Stimulated activated memory B cell treated with anti-CD40 and anti-IgM and Interleukin-4, amounts not matched to agents 10 μg/mL and 1 μg/mL and 100 μg/mL, for 72 hours (primary cell): ENCODE data around the gene TMEM217.
A peak's percentile ranks its signal among the peaks of the same experiment; 100 is the strongest.
"Not testable (repeated sequence)": the region's sequence is repeated elsewhere in the genome, so short reads cannot be mapped to it uniquely, and the experiment has no call there.

Experiments
- ATAC-seq: fragments of 150-1000 bp; cut with Tn5 transposase; 2 replicates; pipeline ENCODE4 v1.10.0; 2021
- H3K27ac Mint-ChIP-seq: one replicate; pipeline ENCODE4 v1.8.0; 2022; ENCODE audit warnings: mild to moderate bottlenecking, mixed read lengths
- H3K27me3 Mint-ChIP-seq: one replicate; pipeline ENCODE4 v1.8.0; 2022; ENCODE audit warnings: mixed read lengths
- H3K36me3 Mint-ChIP-seq: one replicate; pipeline ENCODE4 v1.8.0; 2022; ENCODE audit warnings: mixed read lengths
- H3K4me1 Mint-ChIP-seq: one replicate; pipeline ENCODE4 v1.8.0; 2022; ENCODE audit warnings: mixed read lengths
- H3K4me3 Mint-ChIP-seq: one replicate; pipeline ENCODE4 v1.8.0; 2022; ENCODE audit warnings: mild to moderate bottlenecking, moderate library complexity, mixed read lengths
- H3K9me3 Mint-ChIP-seq: one replicate; pipeline ENCODE4 v1.8.0; 2022; ENCODE audit warnings: mixed read lengths

TMEM217 gene

GRCh38 chr6:37200085-37200484, 57.9 kb downstream of the TMEM217 start:
- ATAC-seq = no peak
- no peaks in the 10 kb centered on the region for H3K27me3 Mint-ChIP-seq
- H3K9me3 Mint-ChIP-seq = no peaks in the 10 kb centered on the region
- H3K27ac Mint-ChIP-seq = no peak overlapping the region
- H3K36me3 Mint-ChIP-seq = no peaks in the 10 kb centered on the region
- no peaks in the 10 kb centered on the region for H3K4me1 Mint-ChIP-seq
- H3K4me3 Mint-ChIP-seq = no peak overlapping the region

- ATAC-seq, H3K27ac Mint-ChIP-seq, H3K4me3 Mint-ChIP-seq: not testable (repeated sequence)
Observed at GRCh38 chr6:37196451-37196850, 61.5 kb downstream of the TMEM217 start.

GRCh38 chr6:37194886-37195285, 63.1 kb downstream of the TMEM217 start:
- not testable (repeated sequence) for H3K9me3 Mint-ChIP-seq, H3K4me3 Mint-ChIP-seq, H3K27ac Mint-ChIP-seq, H3K36me3 Mint-ChIP-seq, ATAC-seq, H3K4me1 Mint-ChIP-seq, H3K27me3 Mint-ChIP-seq

More at GRCh38 chr6:37196451-37196850, 61.5 kb downstream of the TMEM217 start:
- not testable (repeated sequence) for H3K9me3 Mint-ChIP-seq, H3K4me1 Mint-ChIP-seq, H3K36me3 Mint-ChIP-seq, H3K27me3 Mint-ChIP-seq

DNA sequence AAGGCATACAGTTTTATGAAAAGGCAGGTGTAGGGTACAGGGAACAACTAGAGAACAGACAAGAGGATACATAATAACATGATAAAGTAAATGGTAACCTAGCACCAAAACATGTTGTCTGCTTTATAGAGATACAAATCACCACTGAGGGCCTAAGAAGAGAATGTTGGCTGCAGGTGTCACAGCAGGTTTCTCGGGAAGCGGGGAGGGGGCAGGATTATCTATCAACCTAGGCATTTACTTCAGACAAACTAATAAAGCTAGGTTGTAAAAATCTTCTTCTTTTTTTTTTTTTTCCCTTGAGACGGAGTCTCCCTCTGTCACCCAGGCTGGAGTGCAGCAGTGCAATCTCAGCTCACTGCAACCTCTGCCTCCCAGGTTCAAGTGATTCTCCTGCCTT, 65.3 kb downstream of the TMEM217 start:
- Mint-ChIP-seq H3K4me3 (no peak overlapping the region), H3K9me3 (no peaks in the 10 kb centered on the region), H3K4me1 (peaks cover 5% of the 10 kb centered on the region), H3K27ac (no peak overlapping the region), H3K27me3 (no peaks in the 10 kb centered on the region), H3K36me3 (no peaks in the 10 kb centered on the region)
- ATAC-seq = no peak

- Mint-ChIP-seq H3K9me3 (no peaks in the 10 kb centered on the region), H3K27me3 (no peaks in the 10 kb centered on the region), H3K36me3 (no peaks in the 10 kb centered on the region), H3K4me3 (no peak overlapping the region), H3K4me1 (peaks cover 14% of the 10 kb centered on the region), H3K27ac (no peak overlapping the region)
- no peak for ATAC-seq
Observed at GRCh38 chr6:37190159-37190535, 67.8 kb downstream of the TMEM217 start.

DNA sequence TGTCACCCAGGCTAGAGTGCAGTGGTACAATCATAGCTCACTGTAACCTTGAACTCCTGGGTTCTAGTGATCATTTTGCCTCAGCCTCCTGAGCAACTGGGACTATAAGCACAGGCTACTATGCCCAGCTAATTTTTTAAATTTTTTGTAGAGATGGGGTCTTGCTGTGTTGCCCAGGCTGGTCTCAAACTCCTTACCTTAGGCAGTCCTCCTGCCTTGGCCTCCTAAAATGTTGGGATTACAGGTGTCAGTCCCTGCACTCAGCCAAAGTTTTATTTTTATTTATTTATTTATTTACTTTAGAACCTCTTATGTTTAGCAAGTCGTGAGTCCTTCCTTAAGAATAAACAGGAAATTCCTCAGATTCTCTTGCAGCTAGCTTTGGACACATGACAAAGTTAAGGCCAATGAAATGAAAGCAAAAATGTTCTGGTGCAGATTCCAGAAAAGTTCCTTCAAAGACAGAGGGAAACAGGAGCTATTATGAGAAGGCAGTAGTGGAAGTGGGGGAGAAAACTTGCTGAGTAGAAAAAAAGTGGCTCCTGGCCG, 68.9 kb downstream of the TMEM217 start:
- ATAC-seq = no peak
- no peaks in the 10 kb centered on the region for H3K9me3 Mint-ChIP-seq
- no peak overlapping the region for H3K27ac Mint-ChIP-seq
- no peak overlapping the region for H3K4me3 Mint-ChIP-seq
- no peaks in the 10 kb centered on the region for H3K27me3 Mint-ChIP-seq
- H3K36me3 Mint-ChIP-seq = no peaks in the 10 kb centered on the region
- H3K4me1 Mint-ChIP-seq = peaks cover 8% of the 10 kb centered on the region

GRCh38 chr6:37187321-37188022, 70.5 kb downstream of the TMEM217 start:
- no peak for ATAC-seq
- no peak overlapping the region for H3K4me3 Mint-ChIP-seq
- no peaks in the 10 kb centered on the region for H3K27me3 Mint-ChIP-seq

GRCh38 chr6:37185949-37186720, 71.8 kb downstream of the TMEM217 start:
- H3K4me3 Mint-ChIP-seq, H3K9me3 Mint-ChIP-seq: not testable (repeated sequence)

More at GRCh38 chr6:37187321-37188022, 70.5 kb downstream of the TMEM217 start:
- Mint-ChIP-seq H3K9me3 (no peaks in the 10 kb centered on the region), H3K36me3 (no peaks in the 10 kb centered on the region), H3K4me1 (peaks cover 15% of the 10 kb centered on the region), H3K27ac (no peak overlapping the region)

DNA sequence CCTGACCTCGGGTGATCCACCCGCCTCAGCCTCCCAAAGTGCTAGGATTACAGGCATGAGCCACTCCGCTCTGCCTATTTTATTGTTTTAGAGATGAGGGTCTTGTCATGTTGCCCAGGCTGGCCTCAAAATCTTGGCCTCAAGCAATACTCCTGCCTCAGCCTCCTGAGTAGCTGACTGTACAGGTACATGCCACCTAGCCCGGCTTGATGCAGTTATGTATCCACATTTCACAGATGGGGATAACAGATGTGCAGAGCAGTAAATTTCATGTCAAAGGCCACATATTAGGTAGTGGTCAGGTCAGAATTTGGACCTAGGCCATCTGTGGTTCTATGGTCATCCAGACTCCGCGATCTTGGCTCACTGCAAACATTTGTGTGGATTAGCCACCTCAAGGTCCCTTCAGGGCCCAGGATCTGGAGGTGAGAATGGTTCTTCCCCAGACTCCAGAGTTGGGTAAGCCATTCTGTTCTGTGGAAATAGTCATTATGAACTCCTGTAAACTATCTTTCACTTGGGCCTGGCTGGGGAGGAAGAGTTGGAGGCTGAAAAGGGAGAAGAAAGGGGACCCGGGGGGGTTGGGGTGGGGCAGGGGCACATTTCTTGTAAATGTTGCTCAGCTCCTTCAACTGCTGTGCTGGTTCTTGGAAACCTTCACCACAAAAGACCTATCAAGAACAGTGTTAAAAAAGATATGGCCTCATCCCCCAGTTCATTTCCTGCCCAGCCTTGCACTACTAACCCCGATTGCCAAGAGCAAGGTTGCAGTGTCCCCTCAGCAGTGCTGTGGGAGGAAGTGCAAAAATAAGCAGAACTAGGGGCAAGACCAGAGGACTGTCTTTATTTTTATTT, 75.0 kb downstream of the TMEM217 start:
- Mint-ChIP-seq H3K27me3 (no peaks in the 10 kb centered on the region), H3K36me3 (no peaks in the 10 kb centered on the region), H3K4me1 (peaks cover 19% of the 10 kb centered on the region), H3K27ac (peak overlapping the region; percentile 48), H3K4me3 (no peak overlapping the region), H3K9me3 (no peaks in the 10 kb centered on the region)
- ATAC-seq = peak; percentile 87

More at GRCh38 chr6:37185949-37186720, 71.8 kb downstream of the TMEM217 start:
- not testable (repeated sequence) for H3K36me3 Mint-ChIP-seq, ATAC-seq, H3K27me3 Mint-ChIP-seq, H3K27ac Mint-ChIP-seq
- peaks cover 15% of the 10 kb centered on the region for H3K4me1 Mint-ChIP-seq

DNA sequence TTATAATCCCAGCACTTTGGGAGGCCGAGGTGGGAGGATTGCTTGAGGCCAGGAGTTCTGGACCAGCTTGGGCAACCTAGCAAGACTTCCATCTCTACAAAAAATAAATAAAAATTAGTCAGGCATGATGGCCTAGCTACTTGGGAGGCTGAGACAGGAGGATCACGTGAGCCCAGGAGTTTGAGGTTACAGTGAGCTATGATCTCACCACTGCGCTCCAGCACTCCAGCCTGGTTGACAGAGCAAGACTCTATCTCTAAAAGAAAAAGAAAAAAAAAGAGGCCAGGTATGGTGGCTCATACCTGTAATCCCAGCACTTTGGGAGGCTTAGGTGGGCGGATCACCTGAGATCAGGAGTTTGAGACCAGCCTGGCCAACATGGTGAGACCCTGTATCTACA, 77.3 kb downstream of the TMEM217 start:
- not testable (repeated sequence) for H3K27me3 Mint-ChIP-seq, H3K36me3 Mint-ChIP-seq, H3K27ac Mint-ChIP-seq, ATAC-seq, H3K9me3 Mint-ChIP-seq, H3K4me3 Mint-ChIP-seq
- peaks cover 33% of the 10 kb centered on the region for H3K4me1 Mint-ChIP-seq

DNA sequence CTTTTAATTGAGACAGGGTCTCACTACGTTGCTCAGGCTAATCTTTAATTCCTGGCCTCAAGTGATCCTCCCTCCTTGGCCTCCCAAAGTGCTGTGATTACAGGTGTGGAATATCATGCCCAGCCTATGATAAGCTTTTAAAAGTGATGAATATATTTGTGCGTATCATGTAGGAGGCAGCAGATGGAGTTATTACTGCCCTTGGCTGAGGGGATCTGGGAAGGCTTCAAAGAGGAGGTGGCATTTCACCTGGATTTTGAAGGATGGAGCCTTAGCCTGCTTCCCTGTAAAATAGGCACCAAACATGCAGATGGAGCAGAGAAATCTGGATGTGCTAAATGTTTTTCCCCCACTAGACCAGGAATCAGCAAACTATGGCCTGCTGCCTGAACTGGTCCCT, 77.9 kb downstream of the TMEM217 start:
- no peaks in the 10 kb centered on the region for H3K27me3 Mint-ChIP-seq
- H3K27ac Mint-ChIP-seq = no peak overlapping the region
- H3K4me3 Mint-ChIP-seq = no peak overlapping the region
- no peaks in the 10 kb centered on the region for H3K9me3 Mint-ChIP-seq
- ATAC-seq = no peak
- H3K4me1 Mint-ChIP-seq = peaks cover 38% of the 10 kb centered on the region
- peaks cover 4% of the 10 kb centered on the region for H3K36me3 Mint-ChIP-seq

GRCh38 chr6:37177935-37178517, 79.9 kb downstream of the TMEM217 start:
- ATAC-seq = no peak
- Mint-ChIP-seq H3K27ac (no peak overlapping the region), H3K4me1 (peaks cover 55% of the 10 kb centered on the region), H3K36me3 (peaks cover 25% of the 10 kb centered on the region), H3K9me3 (no peaks in the 10 kb centered on the region), H3K4me3 (no peak overlapping the region), H3K27me3 (no peaks in the 10 kb centered on the region)

DNA sequence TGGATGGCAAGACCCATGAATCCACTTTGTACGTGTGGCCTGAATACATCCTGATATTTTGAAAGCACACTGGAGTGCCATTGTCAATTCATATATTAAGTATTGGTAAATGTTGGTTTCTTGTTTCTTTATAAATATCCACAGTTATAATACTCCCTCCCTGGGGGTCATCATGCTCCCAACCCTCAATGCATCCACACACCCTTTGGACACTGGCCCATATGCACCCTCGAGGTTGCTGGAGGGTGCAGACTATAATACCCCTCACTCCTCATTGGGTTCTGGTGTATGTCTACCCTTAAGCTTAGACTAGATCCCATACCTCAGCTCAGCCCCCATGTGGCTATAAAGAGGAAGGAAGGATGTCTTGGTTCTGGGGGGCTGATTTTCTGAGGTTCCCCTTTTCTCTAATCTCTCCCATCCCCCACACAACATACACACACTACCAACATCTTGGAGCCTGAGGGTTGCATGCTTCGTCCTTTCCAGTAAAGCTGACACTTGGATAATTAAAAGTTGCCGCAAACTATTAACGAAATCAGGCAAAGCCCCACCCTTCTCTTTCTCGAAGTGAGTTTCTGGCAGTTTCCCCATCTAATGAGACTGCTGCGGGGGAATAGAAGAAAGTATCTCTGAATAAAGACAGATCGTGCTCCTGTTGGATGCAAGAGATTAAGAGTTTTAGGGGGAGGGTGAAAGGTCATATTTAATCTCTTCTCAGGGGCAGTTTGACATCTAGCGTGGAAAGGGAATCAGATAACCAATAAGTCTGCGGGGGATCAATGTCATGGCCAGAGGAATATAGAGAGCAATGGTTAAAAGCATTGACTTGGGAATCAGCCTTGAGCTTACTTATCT, 80.6 kb downstream of the TMEM217 start:
- Mint-ChIP-seq H3K27me3 (no peaks in the 10 kb centered on the region), H3K9me3 (no peaks in the 10 kb centered on the region), H3K27ac (no peak overlapping the region), H3K36me3 (peaks cover 32% of the 10 kb centered on the region), H3K4me1 (peaks cover 59% of the 10 kb centered on the region), H3K4me3 (no peak overlapping the region)
- peak; percentile 54 for ATAC-seq
